ENCODE measurements around the gene DGKD.

DGKD gene

DNA sequence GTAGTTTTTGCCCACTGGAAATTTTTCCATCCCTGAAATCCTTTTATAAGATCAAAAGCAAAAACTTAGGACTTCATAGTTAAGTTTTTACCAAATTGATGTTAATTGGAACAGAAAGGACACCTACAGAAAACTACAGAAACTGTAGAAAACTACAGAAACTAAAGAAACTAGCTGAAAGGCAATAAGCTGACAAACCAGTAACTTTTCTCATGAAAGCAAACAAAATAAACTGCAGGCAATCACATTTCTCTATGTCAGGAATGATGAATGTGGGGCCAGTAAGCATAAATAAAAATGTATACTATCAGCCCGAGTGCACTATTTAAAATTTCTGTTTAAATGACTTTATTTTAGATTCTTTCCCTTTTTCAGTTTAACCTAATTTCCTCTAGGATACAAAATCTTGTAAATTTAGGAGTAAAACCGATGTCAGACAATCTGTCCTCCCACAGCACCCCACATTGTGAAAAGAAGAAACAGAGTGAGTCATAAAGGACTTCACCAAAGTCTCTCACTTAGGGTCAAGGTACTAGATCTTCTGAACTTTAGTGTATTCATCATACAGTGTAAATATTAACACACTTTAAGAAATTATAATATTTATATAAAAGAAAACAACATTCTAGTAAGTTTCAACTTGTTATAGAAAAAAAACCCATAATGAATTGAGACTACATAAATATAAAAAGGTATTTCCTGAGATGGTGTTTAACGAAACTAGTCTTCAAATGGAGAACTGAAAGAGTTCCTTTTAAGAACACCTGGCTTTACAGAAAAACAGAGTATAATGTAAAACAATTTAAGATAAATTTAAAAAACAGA lies 165.7 kb downstream of the DGKD start:
- DNase-seq = no peak
- TF ChIP-seq, protein P1, sequence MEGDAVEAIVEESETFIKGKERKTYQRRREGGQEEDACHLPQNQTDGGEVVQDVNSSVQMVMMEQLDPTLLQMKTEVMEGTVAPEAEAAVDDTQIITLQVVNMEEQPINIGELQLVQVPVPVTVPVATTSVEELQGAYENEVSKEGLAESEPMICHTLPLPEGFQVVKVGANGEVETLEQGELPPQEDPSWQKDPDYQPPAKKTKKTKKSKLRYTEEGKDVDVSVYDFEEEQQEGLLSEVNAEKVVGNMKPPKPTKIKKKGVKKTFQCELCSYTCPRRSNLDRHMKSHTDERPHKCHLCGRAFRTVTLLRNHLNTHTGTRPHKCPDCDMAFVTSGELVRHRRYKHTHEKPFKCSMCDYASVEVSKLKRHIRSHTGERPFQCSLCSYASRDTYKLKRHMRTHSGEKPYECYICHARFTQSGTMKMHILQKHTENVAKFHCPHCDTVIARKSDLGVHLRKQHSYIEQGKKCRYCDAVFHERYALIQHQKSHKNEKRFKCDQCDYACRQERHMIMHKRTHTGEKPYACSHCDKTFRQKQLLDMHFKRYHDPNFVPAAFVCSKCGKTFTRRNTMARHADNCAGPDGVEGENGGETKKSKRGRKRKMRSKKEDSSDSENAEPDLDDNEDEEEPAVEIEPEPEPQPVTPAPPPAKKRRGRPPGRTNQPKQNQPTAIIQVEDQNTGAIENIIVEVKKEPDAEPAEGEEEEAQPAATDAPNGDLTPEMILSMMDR (IDR thresholded peaks at IDR 0.05) = no peak
- H3K4me1 ChIP-seq = no peaks in the 10 kb centered on the region
- no peak overlapping the region for H3K4me3 ChIP-seq
- intact Hi-C loops (cut with DNase I; ENCODE audit: low total_unique reads) = no loop called here
- no peaks in the 10 kb centered on the region for H3K27me3 ChIP-seq
- H3K36me3 ChIP-seq = peaks cover 54 to 63% (median 63%) of the 10 kb centered on the region in 3 donors
- no peaks in the 10 kb centered on the region for H3K9me3 ChIP-seq
- no peak overlapping the region for H3K27ac ChIP-seq
